K562 (cell line): Measurements from ENCODE around the gene SGSM2. TPM values are rescaled to one million over a fixed set of nuclear protein-coding genes. Genes with fewer than 3 reads are reported as not detected.

Experiments used
- ARID2 ChIP-seq: fragments of 450-650 bp; IDR thresholded peaks from 2 replicates; pipeline ENCODE4 v1.6.1; 2017; ENCODE audit warnings: antibody characterized with exemption, mild to moderate bottlenecking
- HDAC1 ChIP-seq, 2 experiments: fragments of 450-650 bp; IDR thresholded peaks; 2 replicates each; pipeline ENCODE4 v1.6.1; 2016 to 2017; ENCODE audit warnings: inconsistent platforms in 1 of 2, mild to moderate bottlenecking in 1 of 2, moderate library complexity in 1 of 2
- MITF ChIP-seq: IDR thresholded peaks from 2 replicates; pipeline ENCODE4 v1.6.1; 2014; ENCODE audit warnings: antibody characterized with exemption
- MTA1 ChIP-seq: fragments of 450-650 bp; IDR thresholded peaks from 2 replicates; pipeline ENCODE4 v1.6.1; 2017; ENCODE audit warnings: borderline replicate concordance
- NRF1 ChIP-seq, 2 experiments: fragments of 450-650 bp; IDR thresholded peaks in 1 of 2; conservative IDR thresholded peaks in 1 of 2; 2 replicates each; pipeline ENCODE4 v1.6.1; 2014; ENCODE audit warnings: mild to moderate bottlenecking in 2 of 2
- PCBP2 ChIP-seq: fragments of 200-400 bp; formaldehyde crosslinking; IDR thresholded peaks from 2 replicates; pipeline ENCODE4 v1.6.1; 2018; ENCODE audit warnings: low read length, low read depth, mild to moderate bottlenecking, moderate library complexity; ENCODE audit not compliant: poor library complexity, severe bottlenecking
- ZBTB1 ChIP-seq: sonication (generic); formaldehyde crosslinking; IDR thresholded peaks from 2 replicates; pipeline ENCODE4 v1.8.1; 2023; ENCODE audit warnings: missing genetic modification reagents, low read depth, mild to moderate bottlenecking, borderline replicate concordance
- ZBTB43 ChIP-seq: sonication (generic); formaldehyde crosslinking; IDR thresholded peaks from 2 replicates; pipeline ENCODE4 v1.8.0; 2023; ENCODE audit warnings: mild to moderate bottlenecking, missing genetic modification reagents
- ZBTB7A ChIP-seq: IDR thresholded peaks from 2 replicates; pipeline ENCODE4 v1.6.1; 2011; ENCODE audit warnings: low read depth, mild to moderate bottlenecking, low read length, moderate library complexity, borderline replicate concordance; ENCODE audit not compliant: control insufficient read depth
- ZMIZ1 ChIP-seq, 2 experiments: fragments of 150-350 bp in 1 of 2; IDR thresholded peaks; 2 replicates each; pipeline ENCODE4 v1.6.1; 2012 to 2016; ENCODE audit warnings: low read depth in 2 of 2, low read length in 2 of 2, mild to moderate bottlenecking in 1 of 2, moderate library complexity in 1 of 2
- polyA plus RNA-seq, 8 experiments: library from polyadenylated mRNA; depleted of rRNA in 4 of 8; stranded (reverse) in 5 of 8; unstranded in 3 of 8; fragments of >200 nt; fragmentation: Nextera tagmentation in 2 of 8; fragmentation: Illumina TruSeq in 1 of 8; extraction: Ambion mirVana in 2 of 8; extraction: Trizol in 1 of 8; gene quantifications; 2 replicates each; pipeline versions ENCODE4 v1.2.1 to v1.2.3, GENCODE V29; 2011 to 2014; ENCODE audit warnings: inconsistent platforms in 1 of 8, missing spikeins in 1 of 8
- total RNA-seq, 7 experiments: library from RNA; depleted of rRNA in 6 of 7; stranded (reverse); fragments of >200 nt in 6 of 7; fragmentation: Illumina TruSeq in 2 of 7; extraction: Trizol in 2 of 7; gene quantifications; 2 replicates each; pipeline versions ENCODE4 v1.2.1 to v1.2.3, GENCODE V29; 2011 to 2021; ENCODE audit warnings: low replicate concordance in 1 of 7
- TF ChIP-seq, protein P1 (sequence below): sonication (generic); formaldehyde crosslinking; IDR thresholded peaks from 2 replicates; pipeline ENCODE4 v1.8.1; 2023; ENCODE audit warnings: missing genetic modification reagents, mild to moderate bottlenecking, borderline replicate concordance

SGSM2 gene
- total and polyA plus RNA-seq, 9 of the 15 experiments (the other 6 are each of a cell fraction or from before 2014, with no cell fraction given) = 0.20 to 26.3 (median 14.8) TPM

- 0 out of 2 replicates have a peak, but pooled peaks have one; percentile 41 for TF ChIP-seq MITF
- peak; percentile 28; the same call in 1 of the 2 replicates for TF ChIP-seq ZBTB1
- TF ChIP-seq ZBTB7A = peak; percentile 94
- TF ChIP-seq ZMIZ1 (IDR thresholded peaks at IDR 0.05; ENCODE audit: low read depth in 2 of 2, low read length in 2 of 2) = no peak
- TF ChIP-seq ARID2 = peak; percentile 65; the same call in 1 of the 2 replicates
- peak; percentile 73 for TF ChIP-seq ZBTB43 (CRISPR knock-in tag)
- TF ChIP-seq HDAC1 (IDR thresholded peaks at IDR 0.05) = peak in 1 of 2 experiments; percentile 85; a peak in 2 of 4 replicates
- peak; percentile 73 for TF ChIP-seq MTA1
- TF ChIP-seq NRF1 (conservative IDR thresholded peaks at IDR 0.05 in 1 of 2, IDR thresholded peaks at IDR 0.05 in 1 of 2) = peak; percentile 69 to 76
- no peak for TF ChIP-seq PCBP2
- TF ChIP-seq, protein P1, sequence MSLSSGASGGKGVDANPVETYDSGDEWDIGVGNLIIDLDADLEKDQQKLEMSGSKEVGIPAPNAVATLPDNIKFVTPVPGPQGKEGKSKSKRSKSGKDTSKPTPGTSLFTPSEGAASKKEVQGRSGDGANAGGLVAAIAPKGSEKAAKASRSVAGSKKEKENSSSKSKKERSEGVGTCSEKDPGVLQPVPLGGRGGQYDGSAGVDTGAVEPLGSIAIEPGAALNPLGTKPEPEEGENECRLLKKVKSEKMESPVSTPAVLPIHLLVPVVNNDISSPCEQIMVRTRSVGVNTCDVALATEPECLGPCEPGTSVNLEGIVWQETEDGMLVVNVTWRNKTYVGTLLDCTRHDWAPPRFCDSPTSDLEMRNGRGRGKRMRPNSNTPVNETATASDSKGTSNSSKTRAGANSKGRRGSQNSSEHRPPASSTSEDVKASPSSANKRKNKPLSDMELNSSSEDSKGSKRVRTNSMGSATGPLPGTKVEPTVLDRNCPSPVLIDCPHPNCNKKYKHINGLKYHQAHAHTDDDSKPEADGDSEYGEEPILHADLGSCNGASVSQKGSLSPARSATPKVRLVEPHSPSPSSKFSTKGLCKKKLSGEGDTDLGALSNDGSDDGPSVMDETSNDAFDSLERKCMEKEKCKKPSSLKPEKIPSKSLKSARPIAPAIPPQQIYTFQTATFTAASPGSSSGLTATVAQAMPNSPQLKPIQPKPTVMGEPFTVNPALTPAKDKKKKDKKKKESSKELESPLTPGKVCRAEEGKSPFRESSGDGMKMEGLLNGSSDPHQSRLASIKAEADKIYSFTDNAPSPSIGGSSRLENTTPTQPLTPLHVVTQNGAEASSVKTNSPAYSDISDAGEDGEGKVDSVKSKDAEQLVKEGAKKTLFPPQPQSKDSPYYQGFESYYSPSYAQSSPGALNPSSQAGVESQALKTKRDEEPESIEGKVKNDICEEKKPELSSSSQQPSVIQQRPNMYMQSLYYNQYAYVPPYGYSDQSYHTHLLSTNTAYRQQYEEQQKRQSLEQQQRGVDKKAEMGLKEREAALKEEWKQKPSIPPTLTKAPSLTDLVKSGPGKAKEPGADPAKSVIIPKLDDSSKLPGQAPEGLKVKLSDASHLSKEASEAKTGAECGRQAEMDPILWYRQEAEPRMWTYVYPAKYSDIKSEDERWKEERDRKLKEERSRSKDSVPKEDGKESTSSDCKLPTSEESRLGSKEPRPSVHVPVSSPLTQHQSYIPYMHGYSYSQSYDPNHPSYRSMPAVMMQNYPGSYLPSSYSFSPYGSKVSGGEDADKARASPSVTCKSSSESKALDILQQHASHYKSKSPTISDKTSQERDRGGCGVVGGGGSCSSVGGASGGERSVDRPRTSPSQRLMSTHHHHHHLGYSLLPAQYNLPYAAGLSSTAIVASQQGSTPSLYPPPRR (CRISPR knock-in tag) = no peak
Measured at GRCh38 chr17:2399572-2400473, 62.5 kb downstream of the SGSM2 start (continued).
